GM23338 (cell line): Measurements from ENCODE around the gene SMG6.

Experiments used
- CTCF ChIP-seq, 2 experiments: fragments of 200-600 bp in 1 of 2; sonication (generic) in 1 of 2; conservative IDR thresholded peaks; 2 replicates each; pipeline versions ENCODE4 v1.5.1 to v1.6.1; 2016 to 2017; ENCODE audit warnings: antibody characterized with exemption in 2 of 2, low read depth in 2 of 2, mild to moderate bottlenecking in 2 of 2, moderate library complexity in 1 of 2
- REST ChIP-seq: IDR thresholded peaks from one replicate; pipeline ENCODE4 v1.6.1; 2018; ENCODE audit warnings: antibody characterized with exemption; ENCODE audit not compliant: unreplicated experiment

GRCh38 chr17:2055292-2056205 is 248.0 kb downstream of the SMG6 start:
- TF ChIP-seq CTCF (conservative IDR thresholded peaks at IDR 0.05; ENCODE audit: low read depth in 2 of 2) (no peak), REST (no peak)
